Right lung (tissue), 5 donors: ENCODE measurements around the gene ADPRS. TPM values are rescaled to one million over a fixed set of nuclear protein-coding genes. Genes with fewer than 3 reads are reported as not detected.

Source experiments
- DNase-seq, 2 donors: peaks; one replicate each; pipeline ENCODE4 v3.0.0-alpha.2; 2013
- polyA plus RNA-seq, 5 donors: library from polyadenylated mRNA; unstranded; fragments of 120-200 nt; gene quantifications; one replicate each; pipeline versions ENCODE4 v1.2.1 to v1.2.3, GENCODE V29; 2013; ENCODE audit warnings: inconsistent platforms in 1 of 5, low replicate concordance in 1 of 5; ENCODE audit not compliant: insufficient read length in 5 of 5, insufficient read depth in 1 of 5

The ADPRS gene
- polyA plus RNA-seq, 5 donors = 22.5 to 33.7 (median 31.6) TPM

GRCh38 chr1:36126797-36127500 lies 38.3 kb downstream of the ADPRS start:
- no peak for DNase-seq

GRCh38 chr1:36128126-36128904 lies 39.6 kb downstream of the ADPRS start:
- DNase-seq = no peak

GRCh38 chr1:36128905-36129206 lies 40.2 kb downstream of the ADPRS start:
- no peak for DNase-seq

- no peak for DNase-seq
These were observed 43.3 kb downstream of the ADPRS start for GRCh38 chr1:36132029-36132428.

GRCh38 chr1:36133484-36133883 lies 44.8 kb downstream of the ADPRS start:
- DNase-seq = no peak

- DNase-seq = no peak
These were observed 45.3 kb downstream of the ADPRS start for GRCh38 chr1:36134031-36134430.

GRCh38 chr1:36134505-36135329 lies 46.0 kb downstream of the ADPRS start:
- DNase-seq = peak in 1 of 2 donors; percentile 45

- no peak for DNase-seq
These were observed 46.6 kb downstream of the ADPRS start for GRCh38 chr1:36135330-36135667.

- no peak for DNase-seq
These were observed 47.1 kb downstream of the ADPRS start for GRCh38 chr1:36135796-36136195.

GRCh38 chr1:36136535-36136934 lies 47.8 kb downstream of the ADPRS start:
- DNase-seq = no peak

GRCh38 chr1:36137226-36137625 lies 48.5 kb downstream of the ADPRS start:
- DNase-seq = no peak

- DNase-seq = no peak
These were observed 49.1 kb downstream of the ADPRS start for GRCh38 chr1:36137776-36138175.

- DNase-seq = no peak
These were observed 50.8 kb downstream of the ADPRS start for GRCh38 chr1:36139521-36139920.

GRCh38 chr1:36142121-36142520 lies 53.4 kb downstream of the ADPRS start:
- no peak for DNase-seq

GRCh38 chr1:36143424-36143823 lies 54.7 kb downstream of the ADPRS start:
- DNase-seq = no peak

Other genes with a start within 250 kb of the ADPRS start
- 10 to 100 TPM; 15.8 to 22.9 (median 19.0) TPM for gene AGO1, start 205.7 kb upstream of the ADPRS start, polyA plus RNA-seq
- 10 to 100 TPM; 10.5 to 21.7 (median 20.5) TPM for gene AGO3, start 157.8 kb upstream of the ADPRS start, polyA plus RNA-seq
- gene TEKT2, start 4.8 kb upstream of the ADPRS start, polyA plus RNA-seq = 10 to 100 TPM in 3 of 5 donors, 1 to 10 TPM in 2; 6.0 to 15.6 (median 11.3) TPM
- gene COL8A2, start 36.3 kb downstream of the ADPRS start, polyA plus RNA-seq = 1 to 10 TPM in 3 of 5 donors, under 1 TPM in 2; 0.58 to 1.2 (median 1.1) TPM
- 10 to 100 TPM; 45.0 to 56.6 (median 52.9) TPM for gene TRAPPC3, start 60.6 kb downstream of the ADPRS start, polyA plus RNA-seq
- gene MAP7D1, start 67.3 kb downstream of the ADPRS start, polyA plus RNA-seq = 10 to 100 TPM; 49.6 to 82.4 (median 52.3) TPM
- gene THRAP3, start 135.6 kb downstream of the ADPRS start, polyA plus RNA-seq = 100 to 1,000 TPM; 112 to 165 (median 154) TPM
- gene SH3D21, start 217.5 kb downstream of the ADPRS start, polyA plus RNA-seq = 10 to 100 TPM; 12.3 to 20.9 (median 18.4) TPM
- 10 to 100 TPM; 22.1 to 81.6 (median 33.3) TPM for gene EVA1B, start 234.8 kb downstream of the ADPRS start, polyA plus RNA-seq